ENCODE measurements around the gene TAB2. TPM values are rescaled to one million over a fixed set of nuclear protein-coding genes. Genes with fewer than 3 reads are reported as not detected.

TAB2 gene, protein sequence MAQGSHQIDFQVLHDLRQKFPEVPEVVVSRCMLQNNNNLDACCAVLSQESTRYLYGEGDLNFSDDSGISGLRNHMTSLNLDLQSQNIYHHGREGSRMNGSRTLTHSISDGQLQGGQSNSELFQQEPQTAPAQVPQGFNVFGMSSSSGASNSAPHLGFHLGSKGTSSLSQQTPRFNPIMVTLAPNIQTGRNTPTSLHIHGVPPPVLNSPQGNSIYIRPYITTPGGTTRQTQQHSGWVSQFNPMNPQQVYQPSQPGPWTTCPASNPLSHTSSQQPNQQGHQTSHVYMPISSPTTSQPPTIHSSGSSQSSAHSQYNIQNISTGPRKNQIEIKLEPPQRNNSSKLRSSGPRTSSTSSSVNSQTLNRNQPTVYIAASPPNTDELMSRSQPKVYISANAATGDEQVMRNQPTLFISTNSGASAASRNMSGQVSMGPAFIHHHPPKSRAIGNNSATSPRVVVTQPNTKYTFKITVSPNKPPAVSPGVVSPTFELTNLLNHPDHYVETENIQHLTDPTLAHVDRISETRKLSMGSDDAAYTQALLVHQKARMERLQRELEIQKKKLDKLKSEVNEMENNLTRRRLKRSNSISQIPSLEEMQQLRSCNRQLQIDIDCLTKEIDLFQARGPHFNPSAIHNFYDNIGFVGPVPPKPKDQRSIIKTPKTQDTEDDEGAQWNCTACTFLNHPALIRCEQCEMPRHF
- 25.5 and 34.1 TPM in 2 replicates for total RNA-seq (2014; rRNA removed; shearing (Covaris generic))

DNA sequence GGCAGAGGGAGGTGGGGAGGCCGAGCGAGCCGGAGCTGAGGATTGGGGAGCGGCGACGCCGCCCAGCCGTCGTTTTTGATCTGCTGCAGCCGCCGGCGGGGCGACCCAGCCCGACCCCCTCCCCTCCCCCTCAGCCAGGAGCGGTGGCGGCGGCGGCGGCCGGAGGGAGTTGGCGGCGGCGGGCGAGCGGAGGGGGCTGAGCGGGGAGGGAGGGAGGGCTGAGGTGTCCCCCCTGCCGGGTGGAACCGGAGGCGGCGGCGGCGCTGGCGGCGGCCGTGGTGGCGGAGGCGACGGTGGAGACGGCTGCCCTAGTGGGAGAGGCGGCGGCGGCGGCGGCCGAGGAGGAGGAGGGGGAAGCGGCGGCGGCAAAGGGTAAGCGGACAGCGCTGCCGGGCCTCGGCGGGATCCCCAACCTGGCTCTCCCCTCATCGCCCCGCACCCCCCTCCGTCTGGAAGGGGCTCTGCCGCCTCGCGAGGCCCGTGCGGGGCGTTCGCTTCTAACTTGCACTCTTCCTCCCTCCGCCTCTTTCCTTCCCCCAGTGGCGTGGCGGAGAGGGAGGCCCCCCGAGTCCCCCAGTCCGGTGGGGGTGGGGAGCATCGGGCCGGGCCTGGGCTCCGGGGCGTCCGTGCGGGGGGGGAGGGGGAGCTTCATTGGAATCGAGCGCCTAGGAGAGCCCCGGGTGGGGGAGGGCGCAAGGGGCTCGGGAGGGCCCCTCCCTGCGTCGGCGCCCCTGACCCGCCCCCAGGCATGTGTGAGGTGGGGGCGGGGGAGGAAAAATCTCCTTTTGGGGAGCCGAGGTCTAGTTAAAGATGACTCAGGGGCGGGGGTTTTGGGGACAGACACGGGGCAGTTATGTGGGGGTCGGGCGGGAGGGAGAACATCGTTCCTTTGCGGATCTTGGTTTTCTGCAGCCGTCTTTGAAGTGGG is at the start of gene TAB2:
Gene TAB2, plus strand, starts transcription at position 69 of the 928 bp plus-strand sequence. CDS start 52,286 bp downstream, outside the sequence.
- H3K36me3 ChIP-seq (replicated peaks; ENCODE audit: control insufficient read depth, insufficient read depth, low read length), result no peaks in the 10 kb centered on the region
- DNase-seq, result peak; percentile 90

DNA sequence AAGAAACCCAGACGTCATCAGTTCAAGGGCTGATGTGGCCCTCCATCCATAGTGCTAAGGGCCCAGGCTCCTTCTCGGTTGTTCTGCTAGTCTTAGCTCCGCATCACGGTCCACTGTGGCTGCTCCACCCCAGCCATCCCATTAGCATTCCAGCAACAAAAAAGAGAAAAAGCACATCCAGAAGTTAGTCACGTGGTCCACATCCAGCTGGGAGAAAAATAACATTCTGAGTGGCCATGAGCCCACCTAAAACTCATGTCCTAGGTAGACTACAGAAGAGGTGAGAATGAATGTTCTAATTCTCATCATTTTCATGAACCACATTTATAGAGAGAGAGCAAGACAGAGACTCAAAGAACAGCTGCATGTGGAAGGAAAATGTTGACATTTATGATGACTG is 49.4 kb upstream of the TAB2 start:
- DNase-seq, result no peak
- no peak overlapping the region for H3K4me3 ChIP-seq (ENCODE audit: insufficient read depth, low read depth, low read length)
- H3K27me3 ChIP-seq (ENCODE audit: control insufficient read depth, insufficient read depth, low read length), result no peaks in the 10 kb centered on the region
- no peaks in the 10 kb centered on the region for H3K36me3 ChIP-seq (replicated peaks; ENCODE audit: control insufficient read depth, insufficient read depth, low read length)

More for the DNA sequence above, at the start of gene TAB2:
- no peaks in the 10 kb centered on the region for H3K27me3 ChIP-seq (ENCODE audit: control insufficient read depth, insufficient read depth, low read length)
- H3K4me3 ChIP-seq (ENCODE audit: insufficient read depth, low read depth, low read length), result peak within 1 kb of the TSS; percentile 87

DNA sequence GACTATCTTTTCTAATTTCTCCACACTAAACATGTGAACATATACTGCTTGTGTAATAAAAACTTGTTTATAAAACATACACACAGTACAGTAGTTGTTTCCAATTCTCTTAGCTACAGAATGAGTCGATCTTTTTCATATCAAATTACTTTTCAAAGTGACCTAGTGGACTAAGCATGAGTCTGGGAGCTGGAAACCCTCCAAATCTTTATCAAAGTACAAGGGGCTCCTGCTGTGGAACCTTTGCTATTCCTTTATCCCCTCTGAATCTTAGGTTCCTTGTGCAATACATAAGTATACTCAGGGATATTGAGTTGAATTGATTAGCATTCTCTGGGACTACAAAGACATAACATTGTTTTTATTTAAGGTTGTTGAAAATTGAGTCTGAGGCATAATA is 48.7 kb upstream of the TAB2 start:
- Histone ChIP-seq H3K4me3 (ENCODE audit: insufficient read depth, low read depth, low read length) (no peak overlapping the region), H3K27me3 (ENCODE audit: control insufficient read depth, insufficient read depth, low read length) (no peaks in the 10 kb centered on the region), H3K36me3 (replicated peaks; ENCODE audit: control insufficient read depth, insufficient read depth, low read length) (no peaks in the 10 kb centered on the region)
- no peak for DNase-seq

DNA sequence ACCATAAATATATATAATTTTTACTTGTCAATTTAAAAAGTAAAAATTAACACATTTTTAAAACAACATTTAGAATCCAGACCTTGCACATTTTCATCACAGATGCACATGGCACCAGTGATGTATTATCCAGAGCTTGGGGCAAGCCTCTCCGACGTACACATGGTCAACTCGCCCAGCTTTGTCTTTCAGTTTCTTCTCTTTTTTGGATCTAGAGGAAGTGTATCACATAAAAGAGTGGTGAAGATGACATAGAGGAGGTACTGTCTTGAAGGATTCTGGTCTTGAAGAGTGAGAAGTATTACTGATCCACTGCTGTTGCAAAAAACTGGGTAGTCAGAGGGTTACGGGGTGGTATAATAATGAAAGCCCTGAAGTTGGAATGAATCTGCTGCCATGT is 46.9 kb upstream of the TAB2 start:
- Histone ChIP-seq H3K4me3 (ENCODE audit: insufficient read depth, low read depth, low read length) (no peak overlapping the region), H3K36me3 (replicated peaks; ENCODE audit: control insufficient read depth, insufficient read depth, low read length) (no peaks in the 10 kb centered on the region), H3K27me3 (ENCODE audit: control insufficient read depth, insufficient read depth, low read length) (no peaks in the 10 kb centered on the region)
- DNase-seq, result no peak

GRCh38 chr6:149271348-149272340 is 45.9 kb upstream of the TAB2 start:
- no peak for DNase-seq
- no peaks in the 10 kb centered on the region for H3K36me3 ChIP-seq (replicated peaks; ENCODE audit: control insufficient read depth, insufficient read depth, low read length)
- H3K4me3 ChIP-seq (ENCODE audit: insufficient read depth, low read depth, low read length), result no peak overlapping the region
- no peaks in the 10 kb centered on the region for H3K27me3 ChIP-seq (ENCODE audit: control insufficient read depth, insufficient read depth, low read length)

DNA sequence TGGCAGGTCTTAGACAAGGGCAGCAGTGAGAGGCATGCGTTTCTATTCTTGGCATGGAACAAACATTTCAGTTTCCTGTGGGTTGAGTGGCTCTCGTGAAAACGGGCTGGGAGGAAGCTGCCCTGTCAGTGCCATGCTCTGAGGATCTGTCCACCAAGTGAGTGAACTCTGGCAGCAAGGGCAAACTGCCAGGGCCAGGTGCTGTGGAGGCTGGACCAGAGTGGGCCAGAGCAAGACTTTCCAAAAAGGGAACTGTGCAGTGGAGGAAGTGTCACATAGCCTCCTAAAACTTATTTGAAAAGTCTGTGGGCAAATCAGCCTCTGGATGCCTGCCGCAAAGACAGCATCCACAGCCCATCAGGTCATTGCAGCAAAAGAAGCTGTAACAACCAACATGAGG is 44.2 kb upstream of the TAB2 start:
- no peak for DNase-seq
- Histone ChIP-seq H3K4me3 (ENCODE audit: insufficient read depth, low read depth, low read length) (no peak overlapping the region), H3K36me3 (replicated peaks; ENCODE audit: control insufficient read depth, insufficient read depth, low read length) (no peaks in the 10 kb centered on the region), H3K27me3 (ENCODE audit: control insufficient read depth, insufficient read depth, low read length) (no peaks in the 10 kb centered on the region)

GRCh38 chr6:149275621-149276020 is 41.9 kb upstream of the TAB2 start:
- Histone ChIP-seq H3K36me3 (replicated peaks; ENCODE audit: control insufficient read depth, insufficient read depth, low read length) (no peaks in the 10 kb centered on the region), H3K4me3 (ENCODE audit: insufficient read depth, low read depth, low read length) (no peak overlapping the region), H3K27me3 (ENCODE audit: control insufficient read depth, insufficient read depth, low read length) (no peaks in the 10 kb centered on the region)
- DNase-seq, result no peak

- Histone ChIP-seq H3K4me3 (ENCODE audit: insufficient read depth, low read depth, low read length) (no peak overlapping the region), H3K27me3 (ENCODE audit: control insufficient read depth, insufficient read depth, low read length) (no peaks in the 10 kb centered on the region), H3K36me3 (replicated peaks; ENCODE audit: control insufficient read depth, insufficient read depth, low read length) (no peaks in the 10 kb centered on the region)
- DNase-seq, result no peak
Observed at GRCh38 chr6:149277621-149278020, 39.9 kb upstream of the TAB2 start.

DNA sequence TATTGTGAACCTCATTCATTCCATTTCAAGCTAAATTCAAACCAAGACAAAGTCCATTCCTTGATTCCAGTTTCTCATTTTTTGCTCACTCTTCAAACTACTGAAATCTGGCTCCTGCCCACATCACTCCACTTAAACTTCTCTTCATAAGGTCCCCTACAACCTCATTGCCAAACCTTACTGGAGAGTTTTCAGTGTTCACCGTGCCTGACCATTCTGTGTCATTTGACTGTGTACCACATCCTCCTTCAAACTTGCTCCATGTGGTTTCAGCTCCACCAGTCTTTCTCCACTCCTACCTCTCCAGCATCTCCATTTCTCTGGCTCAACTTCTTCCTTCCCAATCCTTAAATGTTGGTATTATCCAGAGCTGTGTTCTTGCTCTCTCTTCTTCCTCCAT is 38.5 kb upstream of the TAB2 start:
- no peak for DNase-seq
- Histone ChIP-seq H3K36me3 (replicated peaks; ENCODE audit: control insufficient read depth, insufficient read depth, low read length) (no peaks in the 10 kb centered on the region), H3K27me3 (ENCODE audit: control insufficient read depth, insufficient read depth, low read length) (no peaks in the 10 kb centered on the region), H3K4me3 (ENCODE audit: insufficient read depth, low read depth, low read length) (no peak overlapping the region)

- Histone ChIP-seq H3K4me3 (ENCODE audit: insufficient read depth, low read depth, low read length) (no peak overlapping the region), H3K36me3 (replicated peaks; ENCODE audit: control insufficient read depth, insufficient read depth, low read length) (no peaks in the 10 kb centered on the region), H3K27me3 (ENCODE audit: control insufficient read depth, insufficient read depth, low read length) (no peaks in the 10 kb centered on the region)
- no peak for DNase-seq
Observed at GRCh38 chr6:149284904-149285303, 32.6 kb upstream of the TAB2 start.

GRCh38 chr6:149285626-149286025 is 31.9 kb upstream of the TAB2 start:
- Histone ChIP-seq H3K4me3 (ENCODE audit: insufficient read depth, low read depth, low read length) (no peak overlapping the region), H3K36me3 (replicated peaks; ENCODE audit: control insufficient read depth, insufficient read depth, low read length) (no peaks in the 10 kb centered on the region), H3K27me3 (ENCODE audit: control insufficient read depth, insufficient read depth, low read length) (no peaks in the 10 kb centered on the region)
- no peak for DNase-seq

DNA sequence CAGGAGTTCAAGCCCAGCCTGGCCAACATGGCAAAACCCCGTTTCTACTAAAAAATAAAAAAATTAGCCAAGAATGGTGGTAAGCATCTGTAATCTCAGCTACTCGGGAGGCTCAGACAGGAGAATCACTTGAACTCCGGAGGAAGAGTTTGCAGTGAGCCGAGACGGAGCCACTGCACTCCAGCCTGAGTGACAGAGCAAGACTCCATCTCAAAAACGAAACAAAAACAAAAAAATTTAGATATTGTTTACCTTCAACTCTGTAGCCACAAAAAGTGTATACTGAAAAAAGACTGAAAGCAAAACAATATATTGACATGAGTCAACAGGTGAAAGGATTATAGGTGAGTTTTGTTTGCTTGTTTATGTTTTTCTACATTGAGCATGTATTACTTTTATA is 30.6 kb upstream of the TAB2 start:
- H3K36me3 ChIP-seq (replicated peaks; ENCODE audit: control insufficient read depth, insufficient read depth, low read length), result no peaks in the 10 kb centered on the region
- H3K4me3 ChIP-seq (ENCODE audit: insufficient read depth, low read depth, low read length), result no peak overlapping the region
- DNase-seq, result no peak
- H3K27me3 ChIP-seq (ENCODE audit: control insufficient read depth, insufficient read depth, low read length), result no peaks in the 10 kb centered on the region

DNA sequence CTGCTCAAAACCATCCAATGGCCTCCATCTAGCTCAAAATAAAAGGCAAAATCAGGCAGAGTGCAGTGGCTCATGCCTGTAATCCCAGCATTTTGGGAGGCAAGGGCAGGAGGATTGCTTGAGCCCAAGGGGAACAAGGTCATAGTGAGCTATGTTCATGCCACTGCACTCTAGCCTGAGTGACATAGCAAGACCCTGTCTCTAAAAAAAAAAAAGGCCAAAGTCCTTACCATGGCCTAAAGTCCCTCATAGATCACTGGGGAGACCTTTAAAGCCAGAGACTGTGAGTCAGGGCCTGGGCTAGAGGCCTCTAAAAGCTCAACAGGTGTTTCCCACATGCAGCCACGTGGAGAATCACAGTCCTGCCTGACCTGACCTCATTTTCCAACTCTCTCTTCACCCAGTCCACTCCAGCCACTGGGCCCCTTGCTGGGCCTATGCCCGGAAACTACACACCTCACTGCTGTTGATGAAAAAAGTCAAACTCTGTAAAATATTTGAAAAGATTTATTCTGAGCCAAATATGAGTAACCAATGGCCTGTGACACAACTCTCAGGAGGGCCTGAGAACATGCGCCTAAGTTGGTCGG is 28.2 kb upstream of the TAB2 start:
- DNase-seq, result no peak
- H3K4me3 ChIP-seq (ENCODE audit: insufficient read depth, low read depth, low read length), result no peak overlapping the region
- no peaks in the 10 kb centered on the region for H3K36me3 ChIP-seq (replicated peaks; ENCODE audit: control insufficient read depth, insufficient read depth, low read length)
- H3K27me3 ChIP-seq (ENCODE audit: control insufficient read depth, insufficient read depth, low read length), result no peaks in the 10 kb centered on the region

Measured in H7 (cell line).